GM23248 (cell line): Measurements from ENCODE around the gene SLC22A1.

Source experiments
- EZH2 ChIP-seq: fragments of 200-600 bp; sonication (generic); IDR thresholded peaks from 2 replicates; pipeline ENCODE4 v1.6.1; 2018; ENCODE audit warnings: antibody characterized with exemption, mild to moderate bottlenecking; ENCODE audit not compliant: insufficient read depth, poor library complexity, severe bottlenecking
- EZH2phosphoT487 ChIP-seq: fragments of 200-600 bp; sonication (generic); IDR thresholded peaks from 2 replicates; pipeline ENCODE4 v1.6.1; 2018; ENCODE audit warnings: antibody characterized with exemption, moderate library complexity, mild to moderate bottlenecking, low read depth; ENCODE audit not compliant: insufficient read depth

GRCh38 chr6:160167604-160168399 is 46.2 kb downstream of the SLC22A1 start:
- TF ChIP-seq EZH2, result no peak
- no peak for TF ChIP-seq EZH2phosphoT487
